Stimulated activated CD4-positive, alpha-beta T cell treated with anti-CD3 and anti-CD28 coated beads, TNF-alpha, amount 100 ng/mL, for 48 hours (primary cell): ENCODE data around the gene ASAP3.
A peak's percentile ranks its signal among the peaks of the same experiment; 100 is the strongest.

ENCODE experiments used
- DNase-seq, 3 donors: peaks; one replicate each; pipeline ENCODE4 v3.0.0-alpha.2; 2020; ENCODE audit warnings: low read depth in 3 of 3

Gene ASAP3

GRCh38 chr1:23449306-23449705 lies 34.7 kb downstream of the ASAP3 start:
- DNase-seq, result no peak

GRCh38 chr1:23448846-23449245 lies 35.1 kb downstream of the ASAP3 start:
- DNase-seq, result no peak

- DNase-seq, result no peak
Measured at GRCh38 chr1:23446661-23447310, 37.2 kb downstream of the ASAP3 start.

GRCh38 chr1:23444596-23445390 lies 39.2 kb downstream of the ASAP3 start:
- no peak for DNase-seq

- DNase-seq, result no peak
Measured at GRCh38 chr1:23444104-23444533, 39.9 kb downstream of the ASAP3 start.

- DNase-seq, result no peak
Measured at GRCh38 chr1:23442751-23443150, 41.2 kb downstream of the ASAP3 start.

- DNase-seq, result no peak
Measured at GRCh38 chr1:23441446-23442148, 42.4 kb downstream of the ASAP3 start.

GRCh38 chr1:23438545-23438944 lies 45.4 kb downstream of the ASAP3 start:
- DNase-seq, result no peak

- DNase-seq, result no peak
Measured at GRCh38 chr1:23437355-23437664, 46.7 kb downstream of the ASAP3 start.

GRCh38 chr1:23436520-23437354 lies 47.2 kb downstream of the ASAP3 start:
- DNase-seq, result peak in 1 of 3 donors; percentile 11

- DNase-seq, result no peak
Measured at GRCh38 chr1:23434260-23434775, 49.7 kb downstream of the ASAP3 start.

GRCh38 chr1:23433122-23433521 lies 50.9 kb downstream of the ASAP3 start:
- no peak for DNase-seq

GRCh38 chr1:23431431-23431830 lies 52.5 kb downstream of the ASAP3 start:
- DNase-seq, result no peak

- DNase-seq, result no peak
Measured at GRCh38 chr1:23430803-23431202, 53.2 kb downstream of the ASAP3 start.

- DNase-seq, result no peak
Measured at GRCh38 chr1:23428136-23428905, 55.7 kb downstream of the ASAP3 start.

- DNase-seq, result no peak
Measured at GRCh38 chr1:23427550-23427949, 56.4 kb downstream of the ASAP3 start.

- DNase-seq, result no peak
Measured at GRCh38 chr1:23426828-23427227, 57.2 kb downstream of the ASAP3 start.

- DNase-seq, result no peak
Measured at GRCh38 chr1:23425193-23425494, 58.8 kb downstream of the ASAP3 start.

GRCh38 chr1:23424293-23425192 lies 59.4 kb downstream of the ASAP3 start, which contains the start of gene TCEA3:
Gene TCEA3 (minus strand): TSS chr1:23424748. CDS start chr1:23424633, 115 bp downstream.
- no peak for DNase-seq
